ENCODE results near the gene UNC5CL.

Gene UNC5CL

GRCh38 chr6:41061196-41061726 lies 22.2 kb upstream of the UNC5CL start:
- DNase-seq = no peak

GRCh38 chr6:41059556-41059955 lies 20.5 kb upstream of the UNC5CL start:
- no peak for DNase-seq

GRCh38 chr6:41058783-41059181 lies 19.8 kb upstream of the UNC5CL start:
- DNase-seq = no peak

- no peak for DNase-seq
These were observed 17.9 kb upstream of the UNC5CL start for GRCh38 chr6:41056768-41057490.

DNA sequence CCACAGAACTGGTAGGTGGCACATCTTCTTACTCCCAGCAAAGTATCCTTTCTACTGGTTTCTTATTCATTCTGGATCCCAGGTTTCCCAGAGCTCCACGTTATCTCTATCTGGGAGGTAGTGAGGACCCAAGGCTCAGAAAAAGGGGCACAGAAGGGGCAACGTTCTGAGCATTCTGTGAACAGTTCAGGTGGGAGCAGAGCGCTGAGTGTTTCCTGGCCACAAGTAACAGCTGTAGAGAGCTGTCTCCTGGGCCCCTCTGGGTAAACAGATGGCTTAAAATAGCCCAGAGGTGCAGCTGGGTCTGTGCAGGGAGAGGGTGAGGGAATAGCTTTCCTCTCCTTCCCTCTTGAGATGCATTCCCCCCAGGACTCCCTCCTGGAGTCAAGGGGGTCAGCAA lies 16.1 kb upstream of the UNC5CL start:
- DNase-seq = peak; percentile 19

- no peak for DNase-seq
These were observed 15.5 kb upstream of the UNC5CL start for GRCh38 chr6:41054511-41054910.

DNA sequence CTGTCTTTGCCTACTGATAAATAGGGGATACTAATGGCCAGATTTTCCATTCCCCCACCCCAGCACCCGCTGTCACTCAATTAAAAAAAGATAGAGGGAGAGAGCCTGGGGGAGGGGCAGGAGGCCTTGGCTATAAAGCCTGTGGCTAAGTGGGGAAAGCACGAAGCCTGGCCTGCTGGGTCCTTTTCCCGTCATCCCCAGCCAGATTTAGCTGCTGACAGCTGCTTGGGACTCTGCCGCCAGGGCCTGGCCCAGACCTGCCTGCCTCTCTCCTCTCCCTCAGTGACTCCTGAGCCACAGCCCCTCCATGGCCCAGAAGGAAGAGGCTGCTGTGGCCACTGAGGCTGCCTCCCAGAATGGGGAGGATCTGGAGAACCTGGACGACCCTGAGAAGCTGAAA lies 14.0 kb upstream of the UNC5CL start, which contains the start of gene APOBEC2:
APOBEC2 (plus strand) TSS at position 162 of the 400 bp plus-strand sequence; CDS start at position 308, 146 bp downstream.
- DNase-seq = no peak

DNA sequence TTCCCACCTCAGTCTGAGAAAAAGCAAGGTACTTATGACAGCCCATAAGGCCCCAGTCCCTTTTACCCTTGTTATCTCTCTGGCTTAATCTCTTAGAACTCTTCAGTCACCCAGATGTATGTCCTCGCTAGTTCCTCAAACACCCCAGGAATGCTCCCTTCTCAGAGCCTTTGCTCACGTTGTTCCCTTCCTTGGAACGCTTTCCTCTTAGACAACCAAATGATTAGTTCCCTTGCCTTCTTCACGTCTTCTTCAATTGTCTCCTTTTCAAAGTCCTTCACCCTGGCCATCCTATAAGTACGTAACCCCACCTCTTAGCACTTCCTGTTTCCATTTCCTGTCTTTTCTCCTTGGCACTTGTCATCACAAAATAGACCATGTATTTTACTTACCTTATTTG lies 12.9 kb upstream of the UNC5CL start:
- no peak for DNase-seq

DNA sequence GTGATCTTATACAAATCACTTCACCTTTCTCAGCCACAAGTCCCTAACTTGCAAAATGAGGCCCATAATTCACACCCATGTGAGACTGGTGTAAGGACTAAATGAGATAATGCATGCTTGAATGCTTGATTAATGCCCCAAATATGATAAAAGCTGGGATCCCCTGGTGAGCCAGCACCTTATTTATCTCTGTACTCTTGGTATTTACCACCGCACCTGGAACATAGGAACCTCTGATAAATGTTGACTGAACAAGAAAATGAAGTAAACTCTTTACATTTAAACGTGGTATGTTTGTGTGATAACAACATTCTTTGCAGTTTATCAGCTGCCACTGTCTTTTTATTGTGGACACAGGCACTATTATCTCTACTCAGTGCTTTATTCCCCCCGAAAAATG lies 11.5 kb upstream of the UNC5CL start:
- no peak for DNase-seq

- DNase-seq = no peak
These were observed 10.9 kb upstream of the UNC5CL start for GRCh38 chr6:41049955-41050354.

DNA sequence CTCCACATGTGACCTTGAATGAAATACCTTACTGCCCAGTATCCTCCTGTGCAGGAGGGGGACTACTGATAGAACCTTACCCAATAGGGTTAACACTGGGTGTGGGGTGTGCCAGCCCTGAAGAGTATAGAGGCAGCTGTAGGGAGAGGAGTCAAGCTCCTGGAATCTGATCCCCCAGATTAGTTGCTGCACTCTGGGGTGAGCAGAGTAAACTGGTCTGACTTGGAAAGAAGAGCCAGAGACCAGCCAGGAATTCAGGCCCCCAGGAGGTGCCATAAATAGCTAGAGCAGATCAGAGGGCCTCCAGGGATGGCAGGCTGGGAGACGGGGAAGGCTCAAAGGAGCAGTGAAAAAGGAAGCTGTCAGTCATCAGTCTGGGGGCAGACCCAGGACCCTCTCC lies 10.5 kb upstream of the UNC5CL start:
- no peak for DNase-seq

DNA sequence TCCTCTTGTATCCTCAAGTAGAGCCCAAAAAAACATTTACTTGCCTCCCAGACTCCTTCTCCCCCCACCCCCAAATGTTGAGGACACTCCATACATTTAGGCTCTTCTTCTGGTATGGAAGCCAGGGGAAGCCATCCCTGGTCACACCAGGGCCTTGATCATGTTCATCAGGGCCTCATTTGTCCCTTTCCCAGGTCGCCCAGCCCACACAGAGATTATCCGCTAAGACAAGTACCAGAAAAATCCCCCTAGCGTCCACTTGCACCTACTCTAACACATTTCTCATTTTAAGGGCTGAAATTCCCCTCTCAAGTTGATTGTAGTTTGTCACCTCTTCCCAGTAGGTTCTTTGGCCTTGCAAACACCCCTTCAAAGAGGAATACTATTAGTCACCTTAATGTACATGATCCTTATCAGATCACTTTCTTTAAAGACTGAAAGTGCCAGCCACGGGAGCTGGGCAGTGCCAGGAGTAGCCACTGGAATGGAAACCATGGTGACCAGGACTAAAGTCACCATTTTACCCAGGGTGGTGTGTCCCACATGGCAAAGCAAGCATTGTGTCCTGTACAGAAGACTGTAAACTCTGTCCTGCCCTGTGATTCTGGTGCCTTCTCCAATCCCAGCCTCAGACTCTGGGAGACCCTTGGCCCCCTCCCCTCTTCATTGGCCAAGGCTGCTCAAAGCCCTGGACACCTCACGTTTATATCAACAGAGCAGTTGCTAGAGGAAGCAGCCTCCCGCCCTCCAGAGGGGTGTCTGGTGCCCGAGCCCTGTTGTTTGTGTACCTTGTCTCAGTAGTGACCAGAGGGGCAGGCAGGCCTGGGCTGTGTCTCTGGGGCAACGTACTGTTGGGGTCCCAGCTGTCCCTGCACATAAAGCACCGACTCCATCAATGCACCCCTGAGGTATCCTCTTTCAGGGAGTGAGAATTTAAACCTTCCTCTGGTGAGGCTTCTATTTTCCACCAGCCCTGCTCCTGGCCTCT lies 9.0 kb upstream of the UNC5CL start:
- DNase-seq = no peak

DNA sequence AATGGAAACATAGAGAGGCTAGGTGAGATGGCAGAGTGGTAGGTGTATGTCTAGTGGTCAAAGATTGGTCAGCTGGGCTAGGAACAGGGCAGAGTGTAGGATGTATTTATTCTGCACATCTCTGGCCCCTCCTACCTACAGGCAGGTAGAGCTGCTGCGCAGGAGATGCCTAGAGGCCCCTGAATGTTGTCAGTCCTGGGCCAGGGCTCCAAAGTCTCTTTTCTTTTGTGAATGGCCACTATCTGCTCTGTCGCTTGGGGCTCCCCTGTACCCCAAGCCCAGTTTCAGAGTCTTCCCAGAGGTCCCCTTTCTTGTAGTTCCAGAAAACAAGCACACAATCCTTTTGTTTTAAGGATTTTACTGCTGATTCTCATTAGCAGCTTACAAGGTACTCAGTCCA lies 8.3 kb upstream of the UNC5CL start:
- no peak for DNase-seq

GRCh38 chr6:41046084-41046483 lies 7.1 kb upstream of the UNC5CL start:
- DNase-seq = no peak

GRCh38 chr6:41045664-41046063 lies 6.6 kb upstream of the UNC5CL start:
- DNase-seq = no peak

GRCh38 chr6:41043151-41043550 lies 4.1 kb upstream of the UNC5CL start:
- DNase-seq = no peak

DNA sequence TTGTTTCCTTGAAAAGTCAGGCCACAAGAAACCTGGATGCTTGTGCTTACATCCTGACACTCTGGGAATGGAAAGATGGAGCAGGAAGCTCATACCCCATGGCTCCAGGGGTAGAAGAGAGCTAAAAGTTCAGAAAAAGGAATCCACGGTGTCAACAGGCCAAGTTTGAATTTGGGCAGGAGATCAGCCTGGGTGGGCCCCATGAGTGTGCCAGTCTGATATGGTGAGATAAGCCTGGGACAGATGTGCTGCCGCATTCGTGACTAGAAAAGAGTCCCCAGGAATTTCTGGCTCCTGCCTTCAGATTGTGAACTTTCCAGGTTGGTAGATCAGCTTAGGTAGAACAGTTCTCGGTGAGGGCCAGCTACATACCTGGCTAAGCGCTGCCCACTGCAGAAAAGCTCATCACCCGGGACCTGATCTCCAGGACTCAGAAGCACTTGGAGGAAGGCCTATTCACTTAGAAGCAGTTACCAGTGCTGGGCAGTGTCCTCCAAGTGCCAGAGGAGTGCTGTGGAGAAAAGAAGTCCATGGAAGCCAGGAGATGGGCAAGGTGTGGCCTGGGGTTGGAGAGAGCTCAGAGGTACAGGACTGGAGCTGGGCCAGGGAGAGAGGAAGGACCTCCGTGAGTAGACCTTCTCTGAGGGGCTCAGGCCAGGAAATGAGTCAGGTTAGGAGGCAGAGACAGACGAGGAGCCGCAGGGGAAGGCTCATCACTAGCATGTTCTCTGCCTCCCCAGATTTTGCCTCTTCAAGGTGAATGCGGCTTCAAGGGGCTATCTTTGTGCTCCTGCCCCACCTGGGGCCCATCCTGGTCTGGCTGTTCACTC lies 3.4 kb upstream of the UNC5CL start, which contains the start of gene TSPO2:
TSPO2 (plus strand) TSS at position 242 of the 830 bp plus-strand sequence; CDS start at position 761, 519 bp downstream.
- no peak for DNase-seq

DNA sequence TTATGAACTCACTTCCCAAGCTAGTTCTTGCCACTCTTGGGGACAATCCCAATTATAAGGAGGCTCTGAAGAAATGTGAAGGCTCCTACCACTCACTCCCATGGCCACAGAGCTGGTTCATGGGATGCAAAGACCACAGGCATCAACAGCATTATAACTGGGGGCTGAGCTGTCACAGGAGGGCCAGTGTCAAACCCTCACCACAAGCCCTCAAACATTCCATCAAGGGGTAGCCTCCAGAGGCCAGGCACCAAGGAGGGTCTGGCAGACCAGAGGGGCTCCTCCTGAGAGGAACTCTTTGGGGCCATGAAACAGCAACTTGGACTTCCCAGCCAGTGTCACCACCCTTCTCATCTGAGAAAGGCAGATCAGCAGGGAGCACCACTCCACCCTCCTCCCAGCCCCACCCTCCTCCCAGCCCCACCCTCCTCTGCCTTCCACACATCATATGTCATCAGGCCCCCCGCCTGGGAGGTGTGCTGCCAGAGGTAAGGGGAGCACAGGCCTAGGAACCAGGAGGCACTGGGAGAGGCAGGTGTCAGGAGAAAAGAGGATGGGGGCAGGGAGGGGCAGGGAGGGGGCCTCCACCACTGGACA lies 2.0 kb upstream of the UNC5CL start:
- no peak for DNase-seq

DNA sequence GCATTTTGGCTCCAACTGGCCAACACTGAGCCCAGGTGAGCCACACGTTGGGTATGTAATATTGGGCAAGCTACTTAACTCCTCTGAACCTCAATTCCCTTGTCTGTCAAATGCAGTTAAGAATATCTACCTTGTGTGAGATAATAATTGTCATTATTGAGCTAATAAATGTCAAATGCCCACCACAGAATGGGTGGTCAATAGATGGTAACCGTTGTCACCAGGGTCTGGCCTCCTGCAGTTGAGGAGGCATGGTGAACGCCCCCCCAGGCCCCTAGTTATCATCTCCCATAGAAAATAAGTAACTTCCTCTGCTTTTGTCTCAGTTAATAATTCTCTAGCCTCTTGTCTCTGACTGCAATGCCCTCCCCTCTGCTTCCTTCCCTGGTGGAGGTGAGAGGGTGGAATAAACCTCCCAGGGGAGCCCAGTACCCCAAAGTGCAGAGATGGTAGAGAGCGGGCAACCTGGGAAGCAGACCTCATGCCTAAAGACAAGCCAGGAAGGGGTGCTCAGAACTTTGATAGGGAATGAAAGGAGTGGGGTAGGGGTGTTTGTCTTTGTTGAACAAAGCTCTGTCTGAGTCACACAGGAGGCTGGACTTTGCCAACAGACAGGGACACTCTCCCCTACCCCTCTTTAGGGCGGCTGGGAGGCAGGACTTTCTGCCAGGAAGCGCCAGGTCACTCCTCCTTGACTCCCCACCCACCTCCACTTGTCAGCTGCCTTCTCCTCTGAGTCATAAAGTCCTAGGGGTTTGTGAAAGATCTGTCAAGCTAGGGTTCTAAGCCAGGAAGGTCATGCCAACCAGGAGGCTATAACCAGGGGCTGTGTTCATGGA lies 1.3 kb upstream of the UNC5CL start:
- DNase-seq = no peak

GRCh38 chr6:41038205-41038604 lies 816 bp downstream of the UNC5CL start:
- DNase-seq = no peak
